ENCODE results near the gene CWC22. TPM values are rescaled to one million over a fixed set of nuclear protein-coding genes. Genes with fewer than 3 reads are reported as not detected.

Gene CWC22
- total RNA-seq, 1 experiment from 2014 or later = 28.4 TPM

GRCh38 chr2:180012523-180012922, 5.4 kb upstream of the CWC22 start:
- H3K27me3 Mint-ChIP-seq (ENCODE audit: low read depth) = no peaks in the 10 kb centered on the region; the same call in 1 of the 2 replicates
- ATAC-seq (no peak), DNase-seq (ENCODE audit: low spot score) (no peak)
- no peaks in the 10 kb centered on the region for H3K36me3 Mint-ChIP-seq
- CTCF ChIA-PET = no interaction called here
- POLR2A ChIA-PET = no interaction called here
- H3K9me3 Mint-ChIP-seq = peaks cover 6% of the 10 kb centered on the region
- peaks cover 4% of the 10 kb centered on the region; the same call in 1 of the 2 replicates for H3K4me1 Mint-ChIP-seq
- TF ChIP-seq PRDM15 (CRISPR knock-in tag; IDR thresholded peaks at IDR 0.05) (no peak), JUN (CRISPR knock-in tag; IDR thresholded peaks at IDR 0.05) (no peak), AFF4 (CRISPR knock-in tag; IDR thresholded peaks at IDR 0.05; ENCODE audit: borderline replicate concordance) (no peak), OVOL2 (CRISPR knock-in tag; IDR thresholded peaks at IDR 0.05; ENCODE audit: borderline replicate concordance) (no peak), RORB (CRISPR knock-in tag; IDR thresholded peaks at IDR 0.05) (no peak), ESRRA (CRISPR knock-in tag; IDR thresholded peaks at IDR 0.05; ENCODE audit: borderline replicate concordance) (no peak), ZNF138 (CRISPR knock-in tag; conservative IDR thresholded peaks at IDR 0.05) (no peak), PRRX2 (CRISPR knock-in tag; IDR thresholded peaks at IDR 0.05) (no peak), NR3C1 (CRISPR knock-in tag; conservative IDR thresholded peaks at IDR 0.05; ENCODE audit: low read depth) (no peak), ERG (CRISPR knock-in tag; IDR thresholded peaks at IDR 0.05) (no peak), ZNF232 (CRISPR knock-in tag; IDR thresholded peaks at IDR 0.05) (no peak)
- TF ChIP-seq, protein P1, sequence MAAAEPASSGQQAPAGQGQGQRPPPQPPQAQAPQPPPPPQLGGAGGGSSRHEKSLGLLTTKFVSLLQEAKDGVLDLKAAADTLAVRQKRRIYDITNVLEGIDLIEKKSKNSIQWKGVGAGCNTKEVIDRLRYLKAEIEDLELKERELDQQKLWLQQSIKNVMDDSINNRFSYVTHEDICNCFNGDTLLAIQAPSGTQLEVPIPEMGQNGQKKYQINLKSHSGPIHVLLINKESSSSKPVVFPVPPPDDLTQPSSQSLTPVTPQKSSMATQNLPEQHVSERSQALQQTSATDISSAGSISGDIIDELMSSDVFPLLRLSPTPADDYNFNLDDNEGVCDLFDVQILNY (CRISPR knock-in tag; IDR thresholded peaks at IDR 0.05) = no peak
- TF ChIP-seq, protein P2, sequence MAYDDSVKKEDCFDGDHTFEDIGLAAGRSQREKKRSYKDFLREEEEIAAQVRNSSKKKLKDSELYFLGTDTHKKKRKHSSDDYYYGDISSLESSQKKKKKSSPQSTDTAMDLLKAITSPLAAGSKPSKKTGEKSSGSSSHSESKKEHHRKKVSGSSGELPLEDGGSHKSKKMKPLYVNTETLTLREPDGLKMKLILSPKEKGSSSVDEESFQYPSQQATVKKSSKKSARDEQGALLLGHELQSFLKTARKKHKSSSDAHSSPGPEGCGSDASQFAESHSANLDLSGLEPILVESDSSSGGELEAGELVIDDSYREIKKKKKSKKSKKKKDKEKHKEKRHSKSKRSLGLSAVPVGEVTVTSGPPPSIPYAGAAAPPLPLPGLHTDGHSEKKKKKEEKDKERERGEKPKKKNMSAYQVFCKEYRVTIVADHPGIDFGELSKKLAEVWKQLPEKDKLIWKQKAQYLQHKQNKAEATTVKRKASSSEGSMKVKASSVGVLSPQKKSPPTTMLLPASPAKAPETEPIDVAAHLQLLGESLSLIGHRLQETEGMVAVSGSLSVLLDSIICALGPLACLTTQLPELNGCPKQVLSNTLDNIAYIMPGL (CRISPR knock-in tag; IDR thresholded peaks at IDR 0.05) = no peak
- TF ChIP-seq, protein P3, sequence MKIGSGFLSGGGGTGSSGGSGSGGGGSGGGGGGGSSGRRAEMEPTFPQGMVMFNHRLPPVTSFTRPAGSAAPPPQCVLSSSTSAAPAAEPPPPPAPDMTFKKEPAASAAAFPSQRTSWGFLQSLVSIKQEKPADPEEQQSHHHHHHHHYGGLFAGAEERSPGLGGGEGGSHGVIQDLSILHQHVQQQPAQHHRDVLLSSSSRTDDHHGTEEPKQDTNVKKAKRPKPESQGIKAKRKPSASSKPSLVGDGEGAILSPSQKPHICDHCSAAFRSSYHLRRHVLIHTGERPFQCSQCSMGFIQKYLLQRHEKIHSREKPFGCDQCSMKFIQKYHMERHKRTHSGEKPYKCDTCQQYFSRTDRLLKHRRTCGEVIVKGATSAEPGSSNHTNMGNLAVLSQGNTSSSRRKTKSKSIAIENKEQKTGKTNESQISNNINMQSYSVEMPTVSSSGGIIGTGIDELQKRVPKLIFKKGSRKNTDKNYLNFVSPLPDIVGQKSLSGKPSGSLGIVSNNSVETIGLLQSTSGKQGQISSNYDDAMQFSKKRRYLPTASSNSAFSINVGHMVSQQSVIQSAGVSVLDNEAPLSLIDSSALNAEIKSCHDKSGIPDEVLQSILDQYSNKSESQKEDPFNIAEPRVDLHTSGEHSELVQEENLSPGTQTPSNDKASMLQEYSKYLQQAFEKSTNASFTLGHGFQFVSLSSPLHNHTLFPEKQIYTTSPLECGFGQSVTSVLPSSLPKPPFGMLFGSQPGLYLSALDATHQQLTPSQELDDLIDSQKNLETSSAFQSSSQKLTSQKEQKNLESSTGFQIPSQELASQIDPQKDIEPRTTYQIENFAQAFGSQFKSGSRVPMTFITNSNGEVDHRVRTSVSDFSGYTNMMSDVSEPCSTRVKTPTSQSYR (CRISPR knock-in tag; IDR thresholded peaks at IDR 0.05) = no peak
- TF ChIP-seq, protein P4, sequence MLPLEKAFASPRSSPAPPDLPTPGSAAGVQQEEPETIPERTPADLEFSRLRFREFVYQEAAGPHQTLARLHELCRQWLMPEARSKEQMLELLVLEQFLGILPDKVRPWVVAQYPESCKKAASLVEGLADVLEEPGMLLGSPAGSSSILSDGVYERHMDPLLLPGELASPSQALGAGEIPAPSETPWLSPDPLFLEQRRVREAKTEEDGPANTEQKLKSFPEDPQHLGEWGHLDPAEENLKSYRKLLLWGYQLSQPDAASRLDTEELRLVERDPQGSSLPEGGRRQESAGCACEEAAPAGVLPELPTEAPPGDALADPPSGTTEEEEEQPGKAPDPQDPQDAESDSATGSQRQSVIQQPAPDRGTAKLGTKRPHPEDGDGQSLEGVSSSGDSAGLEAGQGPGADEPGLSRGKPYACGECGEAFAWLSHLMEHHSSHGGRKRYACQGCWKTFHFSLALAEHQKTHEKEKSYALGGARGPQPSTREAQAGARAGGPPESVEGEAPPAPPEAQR (CRISPR knock-in tag; IDR thresholded peaks at IDR 0.05) = no peak
- H3K27ac Mint-ChIP-seq = no peak overlapping the region
- H3K4me3 Mint-ChIP-seq = no peak overlapping the region

All from WTC11 (cell line).